Breast epithelium (tissue), 3 donors: ENCODE measurements around the gene KCNG2.

ENCODE experiments used
- POLR2A ChIP-seq: fragments of 450-650 bp; IDR thresholded peaks from one replicate; pipeline ENCODE4 v1.6.1; 2016; ENCODE audit warnings: antibody characterized with exemption, mild to moderate bottlenecking, moderate library complexity
- TF ChIP-seq, protein P1 (sequence below), 3 donors: fragments of 450-650 bp; IDR thresholded peaks; one replicate each; pipeline ENCODE4 v1.5.1; 2016 to 2017; ENCODE audit warnings: antibody characterized with exemption in 3 of 3, mild to moderate bottlenecking in 3 of 3, moderate library complexity in 3 of 3

DNA sequence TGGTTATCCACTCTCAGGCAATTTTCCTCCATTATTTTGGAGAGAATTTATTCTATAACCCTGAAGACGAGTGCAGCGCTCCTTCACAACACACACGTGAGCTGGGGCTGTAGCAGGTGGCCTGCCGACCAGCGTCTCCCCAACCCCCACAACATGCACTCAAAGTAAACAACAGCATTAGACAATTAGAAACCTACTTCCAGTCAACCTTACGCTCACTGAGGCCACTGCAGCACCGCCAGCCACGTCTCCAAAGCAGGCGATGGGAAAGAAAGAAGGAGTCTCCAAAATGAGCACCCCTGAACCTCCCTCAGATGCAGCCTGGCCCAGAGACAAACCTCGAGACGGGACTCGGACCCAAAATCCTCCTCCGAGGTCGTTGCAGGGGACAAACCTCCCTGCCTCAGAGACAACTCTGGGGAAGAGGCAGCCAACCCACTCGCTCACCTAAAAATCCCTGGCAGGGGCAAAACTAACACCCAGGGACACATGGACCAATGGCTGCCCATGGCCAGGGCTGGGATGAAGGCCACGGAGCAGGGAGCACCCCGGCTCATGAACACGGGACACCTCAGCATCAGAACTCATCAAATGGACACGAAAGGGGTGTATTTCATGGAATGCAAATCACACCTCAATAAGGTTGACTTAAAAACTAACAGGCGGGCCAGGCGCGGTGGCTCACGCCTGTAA, 151.1 kb downstream of the KCNG2 start:
- TF ChIP-seq, protein P1, sequence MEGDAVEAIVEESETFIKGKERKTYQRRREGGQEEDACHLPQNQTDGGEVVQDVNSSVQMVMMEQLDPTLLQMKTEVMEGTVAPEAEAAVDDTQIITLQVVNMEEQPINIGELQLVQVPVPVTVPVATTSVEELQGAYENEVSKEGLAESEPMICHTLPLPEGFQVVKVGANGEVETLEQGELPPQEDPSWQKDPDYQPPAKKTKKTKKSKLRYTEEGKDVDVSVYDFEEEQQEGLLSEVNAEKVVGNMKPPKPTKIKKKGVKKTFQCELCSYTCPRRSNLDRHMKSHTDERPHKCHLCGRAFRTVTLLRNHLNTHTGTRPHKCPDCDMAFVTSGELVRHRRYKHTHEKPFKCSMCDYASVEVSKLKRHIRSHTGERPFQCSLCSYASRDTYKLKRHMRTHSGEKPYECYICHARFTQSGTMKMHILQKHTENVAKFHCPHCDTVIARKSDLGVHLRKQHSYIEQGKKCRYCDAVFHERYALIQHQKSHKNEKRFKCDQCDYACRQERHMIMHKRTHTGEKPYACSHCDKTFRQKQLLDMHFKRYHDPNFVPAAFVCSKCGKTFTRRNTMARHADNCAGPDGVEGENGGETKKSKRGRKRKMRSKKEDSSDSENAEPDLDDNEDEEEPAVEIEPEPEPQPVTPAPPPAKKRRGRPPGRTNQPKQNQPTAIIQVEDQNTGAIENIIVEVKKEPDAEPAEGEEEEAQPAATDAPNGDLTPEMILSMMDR (IDR thresholded peaks at IDR 0.05), result no peak
- TF ChIP-seq POLR2A, result no peak
